H1 (cell line): ENCODE data around the gene LAYN. TPM values are rescaled to one million over a fixed set of nuclear protein-coding genes. Genes with fewer than 3 reads are reported as not detected.

Experiments used
- BRCA1 ChIP-seq: IDR thresholded peaks from 2 replicates; pipeline ENCODE4 v1.6.1; 2012; ENCODE audit warnings: low read depth, low read length, improper control_type of control experiment
- polyA plus RNA-seq, 7 experiments: library from polyadenylated mRNA; depleted of rRNA in 3 of 7; stranded (reverse) in 5 of 7; unstranded in 2 of 7; fragments of >200 nt in 5 of 7; fragments of 200-250 nt in 2 of 7; gene quantifications; 1 replicate in 5 of 7; 2 replicates in 1 of 7; 4 replicates in 1 of 7; pipeline versions ENCODE4 v1.2.1 to v1.2.3, GENCODE V29; 2011 to 2013; ENCODE audit warnings: missing spikeins in 2 of 7, mixed read lengths in 2 of 7
- total RNA-seq: library from RNA; stranded (reverse); fragmentation: NEBNext Ultra II Directional; extraction: Animal tissue kit (Norgen Biotek cat#: 25700); gene quantifications from 2 replicates; pipeline ENCODE4 v1.2.1, GENCODE V29; 2021

Gene LAYN
- total and polyA plus RNA-seq, 2 of the 8 experiments (the other 6 are each of a cell fraction or from before 2014, with no cell fraction given): 4.2 to 9.3 TPM

- no peak for TF ChIP-seq BRCA1
Observed at GRCh38 chr11:111539426-111540113, 950 bp upstream of the LAYN start (continued).
